GM19023 (cell line): ENCODE data around the gene SPTB.

ENCODE experiments used
- ATAC-seq: cut with Tn5 transposase; IDR thresholded peaks from one replicate; pipeline ENCODE4 v1.9.1; 2021; ENCODE audit warnings: mild to moderate bottlenecking, moderate library complexity; ENCODE audit not compliant: unreplicated experiment

SPTB gene

DNA sequence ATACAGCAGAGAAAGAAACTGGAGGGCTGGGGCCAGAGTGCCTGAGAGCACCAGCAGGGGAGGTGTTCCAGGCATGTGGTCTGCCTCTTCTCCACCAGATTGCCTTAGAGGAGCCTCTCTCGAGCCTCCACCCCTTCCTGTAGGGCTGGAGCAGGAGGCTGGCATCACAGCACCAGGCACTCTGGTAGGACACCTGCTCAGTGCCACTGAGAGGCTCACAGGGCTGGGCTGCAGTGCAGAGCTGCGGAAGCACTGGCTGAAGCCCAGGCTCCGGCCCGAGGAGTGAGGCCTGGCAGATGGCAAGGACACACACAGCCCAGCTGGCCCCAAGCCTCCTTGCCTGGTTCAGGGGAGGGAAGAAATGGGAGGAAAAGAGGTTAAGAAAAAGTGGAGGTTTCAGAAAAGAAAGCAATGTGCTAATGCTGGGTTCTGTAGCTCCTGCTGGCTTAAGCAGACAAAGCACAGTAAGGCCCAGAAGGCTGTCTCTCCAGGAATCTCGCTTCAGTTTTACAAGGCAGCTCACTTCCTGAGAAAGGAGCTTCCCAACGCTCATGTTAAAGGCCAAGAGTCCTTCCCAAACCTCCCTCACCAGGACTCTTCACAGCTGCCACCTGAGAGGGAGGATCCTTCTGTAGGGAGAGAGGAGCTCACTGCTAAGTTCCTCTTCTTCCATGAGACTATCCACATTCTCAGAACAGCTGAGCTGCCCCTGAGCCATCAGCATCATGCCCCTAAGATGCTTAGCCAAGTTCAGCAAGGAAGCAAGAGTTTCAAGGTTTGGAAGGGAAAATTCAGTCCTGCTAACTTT lies 23.8 kb downstream of the SPTB start:
- ATAC-seq: no peak

DNA sequence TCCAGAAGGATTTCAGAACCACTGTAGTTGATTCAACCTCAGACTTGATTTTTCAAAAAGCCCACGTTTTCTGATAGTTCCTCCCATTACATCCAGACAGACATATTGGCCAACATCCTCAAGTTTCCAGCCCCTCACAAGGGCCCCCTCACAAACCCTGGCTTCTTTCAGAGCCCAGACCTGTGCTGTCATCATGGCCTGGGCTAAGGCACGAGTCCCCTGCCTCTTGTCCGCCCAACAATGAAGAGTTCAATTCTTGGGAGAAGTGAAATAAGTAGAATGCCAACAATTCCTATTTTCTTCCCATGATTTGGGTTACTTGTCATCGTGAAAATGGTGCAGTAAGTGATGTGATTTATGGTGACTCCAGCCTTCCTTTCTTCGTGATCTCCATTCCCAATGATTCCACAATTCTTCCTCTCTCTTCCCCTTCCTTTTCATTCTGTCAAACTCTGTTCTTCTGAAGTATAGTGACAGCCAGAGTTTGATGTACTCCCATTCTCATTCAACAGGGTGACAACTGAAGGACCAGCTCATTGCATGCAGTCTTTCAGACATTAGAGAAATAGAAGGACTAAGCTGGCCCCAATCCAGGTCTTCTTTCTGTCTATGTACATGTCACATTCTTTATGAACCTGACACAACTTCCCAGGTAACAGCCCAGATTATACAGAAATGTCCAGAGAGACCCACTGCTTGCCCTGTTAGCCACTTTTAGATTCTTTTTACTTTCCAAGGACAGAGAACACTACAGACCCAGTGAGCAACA lies 29.2 kb downstream of the SPTB start:
- ATAC-seq: no peak

DNA sequence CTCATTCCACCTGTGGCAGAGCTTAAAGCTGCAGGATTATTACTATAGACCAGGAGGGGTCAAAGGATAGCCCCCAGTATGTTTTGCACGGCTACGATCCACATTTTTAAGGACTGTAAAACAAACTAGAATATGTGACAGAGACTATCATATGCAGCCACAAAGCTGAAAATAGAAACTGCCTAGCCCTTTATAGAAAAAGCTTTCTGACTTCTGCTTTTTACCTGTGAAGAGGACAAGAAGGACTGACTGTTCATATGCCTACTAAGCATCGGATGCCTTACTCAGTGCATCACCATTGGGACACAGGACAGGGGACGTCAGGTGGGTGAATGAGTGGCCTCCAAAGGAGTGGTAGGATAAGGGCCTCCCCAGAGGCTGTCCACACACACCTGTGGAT lies 29.8 kb downstream of the SPTB start:
- ATAC-seq: no peak

DNA sequence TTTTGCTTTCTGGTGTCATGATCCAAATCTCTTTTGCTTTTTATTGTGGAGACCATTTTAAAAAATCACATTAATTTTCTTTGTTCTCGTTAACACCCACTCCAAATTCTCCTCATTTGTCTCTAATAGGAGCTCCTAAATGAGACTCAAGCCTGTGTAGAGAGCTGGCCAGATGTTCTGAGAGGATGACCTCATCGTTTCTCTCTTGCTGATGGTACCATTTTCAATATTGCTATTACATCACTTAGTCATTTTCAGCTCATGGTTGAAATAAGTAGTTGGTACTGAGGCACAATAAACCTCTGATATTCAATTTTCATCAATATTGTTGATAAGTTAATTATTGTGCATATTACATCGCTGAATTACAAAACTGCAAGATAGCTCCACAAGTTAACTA lies 31.5 kb downstream of the SPTB start:
- no peak for ATAC-seq

DNA sequence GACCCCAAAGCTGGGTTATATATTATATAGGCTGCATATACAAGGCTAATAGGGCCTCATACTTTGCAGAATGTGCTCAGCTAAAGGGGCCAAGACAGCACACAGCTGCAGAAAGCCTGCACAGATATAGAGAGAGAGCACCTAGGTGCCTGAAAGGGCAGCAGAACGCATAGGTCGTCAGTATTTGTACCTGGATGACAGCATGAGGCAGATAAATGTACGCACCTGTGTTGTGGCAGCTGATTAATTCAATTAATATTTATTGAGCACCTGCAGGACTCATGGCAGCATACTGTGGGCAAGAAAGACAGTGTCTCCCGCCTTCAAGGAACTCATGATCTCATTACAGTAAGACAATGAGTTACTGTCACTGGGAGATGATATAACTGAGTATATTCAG lies 33.4 kb downstream of the SPTB start:
- no peak for ATAC-seq

DNA sequence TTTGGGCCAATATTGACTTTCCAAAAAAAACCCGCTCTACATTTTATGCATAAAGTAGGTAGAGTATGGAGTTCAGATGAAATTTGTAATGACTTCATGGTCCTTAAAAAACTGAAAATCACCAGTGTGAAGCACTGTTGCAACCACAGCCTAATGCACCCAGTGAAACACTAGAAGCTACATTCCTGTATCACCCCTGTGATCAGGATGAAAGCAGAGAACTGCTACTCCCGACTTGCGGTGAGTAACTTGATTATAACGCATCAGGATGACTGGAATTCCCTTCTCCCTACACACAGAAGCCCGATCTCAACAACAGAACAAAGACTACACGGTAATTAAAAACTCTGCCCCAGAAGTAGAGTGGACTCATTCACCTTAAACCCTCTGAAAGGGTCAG lies 33.8 kb downstream of the SPTB start:
- no peak for ATAC-seq

DNA sequence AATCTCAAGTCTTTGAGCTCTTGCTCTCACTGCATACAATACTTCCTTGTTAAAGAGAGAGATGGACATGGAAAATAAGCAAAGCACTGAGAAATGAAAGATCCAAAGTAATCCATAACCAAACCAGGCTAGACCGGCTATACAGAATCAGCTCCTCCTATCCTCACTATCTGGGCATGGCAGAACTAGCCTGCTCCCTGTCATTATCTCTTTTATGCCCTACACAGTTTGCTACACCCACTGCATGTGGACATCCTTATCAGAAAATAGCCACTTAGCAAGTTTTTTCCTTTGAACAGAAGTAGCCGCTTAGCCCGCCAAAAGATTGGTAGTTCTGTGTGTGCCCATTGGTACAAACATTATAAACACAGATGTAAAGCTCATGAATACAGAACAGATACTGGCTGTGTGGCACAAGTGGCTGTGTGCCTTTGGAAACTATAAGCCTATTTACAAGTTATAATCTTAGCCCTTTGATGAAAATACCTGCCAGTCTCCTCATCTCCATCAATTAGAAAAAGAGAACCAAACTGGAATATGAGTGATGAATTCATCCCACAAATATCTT lies 34.7 kb downstream of the SPTB start:
- ATAC-seq: no peak

DNA sequence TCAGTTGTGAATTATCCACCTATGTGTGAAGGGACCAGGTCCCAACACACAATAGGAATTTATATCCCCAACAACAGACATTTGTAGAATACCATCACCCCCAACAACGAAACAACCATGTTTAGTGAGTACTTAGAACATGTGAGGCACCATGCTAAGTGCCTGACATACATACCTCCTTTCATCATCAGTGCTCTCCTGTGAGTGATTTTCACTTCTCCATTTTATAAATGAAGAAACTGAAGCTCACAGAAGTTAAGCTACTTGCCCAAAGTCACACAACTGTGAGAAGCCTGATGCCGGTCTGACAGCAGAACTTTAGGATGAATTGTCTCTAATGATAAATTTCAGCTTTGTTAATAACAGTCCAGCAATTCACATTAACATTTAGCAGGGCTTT lies 35.4 kb downstream of the SPTB start:
- peak; percentile 47 for ATAC-seq

DNA sequence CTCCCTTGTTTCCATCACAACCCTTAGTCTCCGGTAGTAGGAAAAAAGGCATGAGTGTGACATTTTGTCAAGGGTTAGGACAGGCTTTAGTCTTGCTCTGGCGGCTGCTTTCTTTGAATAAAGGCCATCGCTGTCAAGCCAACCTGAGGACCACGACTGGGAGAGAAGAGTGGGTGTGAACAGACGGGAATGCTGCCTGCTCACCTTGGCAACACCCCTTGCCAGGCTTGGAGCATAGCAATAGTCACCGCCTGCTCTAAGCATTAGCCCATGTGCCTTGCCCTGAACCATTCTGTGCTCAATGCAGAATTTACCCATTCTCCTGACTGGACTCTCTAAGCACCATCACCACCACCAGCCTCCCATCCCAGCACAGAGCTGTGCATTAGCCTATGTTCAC lies 36.2 kb downstream of the SPTB start:
- ATAC-seq: no peak

DNA sequence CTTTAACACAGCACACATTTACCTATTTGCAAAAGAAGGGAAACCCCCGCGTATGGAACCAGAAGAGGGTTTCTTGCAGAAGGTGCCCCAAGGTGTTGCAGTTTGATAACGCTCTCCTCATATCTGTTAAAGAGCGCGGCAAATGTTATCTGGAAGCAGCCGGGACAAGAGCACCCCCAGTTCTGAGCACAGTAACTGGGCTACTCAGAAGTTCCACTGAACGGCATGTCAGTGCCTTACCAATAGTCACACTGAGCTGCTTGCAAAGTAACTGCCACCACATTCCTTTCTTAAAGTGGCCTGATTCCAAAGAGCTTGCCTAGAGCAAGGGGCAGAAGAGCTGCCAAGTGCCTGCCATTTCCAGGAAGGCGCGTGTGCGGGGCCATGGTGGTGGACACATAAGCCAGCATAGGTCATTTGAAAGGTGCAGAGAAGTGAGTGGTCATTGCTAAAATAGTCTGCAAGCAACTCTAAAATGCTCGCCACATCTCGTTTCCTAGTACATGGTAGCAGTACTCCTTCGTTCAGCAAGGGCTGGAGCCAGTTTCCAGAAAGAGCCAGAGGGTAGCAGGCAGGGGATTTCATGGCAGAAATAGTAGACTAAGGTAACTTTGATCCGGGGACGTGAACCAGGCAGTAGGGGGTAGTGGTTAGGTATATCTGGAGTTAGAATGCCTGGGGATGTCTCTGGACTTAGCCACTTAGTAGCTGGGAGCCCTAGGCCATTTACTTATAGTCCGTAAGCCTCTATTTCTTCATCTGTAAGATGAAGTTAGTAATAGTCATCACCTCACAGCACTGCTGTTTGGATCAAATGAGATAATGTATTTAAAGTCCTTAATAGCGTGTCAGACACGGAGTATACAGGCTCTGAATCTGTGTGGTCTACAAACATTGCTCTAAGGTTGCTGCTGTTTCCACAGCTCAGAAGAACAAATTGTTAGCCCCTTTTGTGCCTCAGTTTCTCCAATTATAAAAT lies 37.6 kb downstream of the SPTB start:
- no peak for ATAC-seq

DNA sequence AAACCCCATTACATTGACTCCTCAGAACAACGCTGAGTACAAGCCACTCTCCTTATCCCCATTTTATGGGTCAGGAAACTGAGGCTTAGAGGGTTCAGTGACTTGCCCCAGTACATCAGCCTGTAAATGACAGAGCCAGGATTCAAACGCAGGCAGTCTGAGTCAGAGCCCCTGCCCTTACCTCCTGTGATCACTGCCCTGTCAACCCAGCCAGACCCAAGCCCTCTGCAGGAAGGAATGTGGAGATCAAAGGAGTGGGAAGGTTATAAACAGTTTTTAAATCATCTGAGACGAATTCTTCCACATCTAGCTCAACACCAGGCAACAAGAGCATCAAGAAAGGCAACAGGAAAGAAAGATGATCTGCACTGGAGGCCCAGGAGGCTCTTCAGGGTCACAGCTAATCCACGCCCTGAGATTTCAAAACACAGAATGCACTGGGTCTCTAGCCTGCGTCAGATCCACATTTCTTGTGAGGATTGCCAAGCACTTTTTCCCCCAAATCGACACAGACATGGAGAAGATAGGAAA lies 38.5 kb downstream of the SPTB start:
- ATAC-seq: no peak

DNA sequence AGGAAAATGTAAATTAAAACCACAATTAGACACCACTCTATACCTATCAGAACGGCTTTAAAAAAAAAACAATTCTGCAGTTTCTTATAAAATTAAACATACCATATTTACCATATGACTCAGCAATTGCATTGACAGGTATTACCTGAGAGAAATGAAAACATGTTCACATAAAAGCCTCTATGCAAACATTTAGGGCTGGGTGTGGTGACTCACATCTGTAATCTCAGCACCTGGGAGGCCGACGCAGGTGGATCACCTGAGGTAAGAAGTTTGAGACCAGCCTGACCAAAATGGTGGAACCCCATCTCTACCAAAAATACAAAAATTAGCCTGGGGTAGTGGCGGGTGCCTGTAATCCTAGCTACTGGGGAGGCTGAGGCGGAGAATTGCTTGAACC lies 41.1 kb downstream of the SPTB start:
- no peak for ATAC-seq

DNA sequence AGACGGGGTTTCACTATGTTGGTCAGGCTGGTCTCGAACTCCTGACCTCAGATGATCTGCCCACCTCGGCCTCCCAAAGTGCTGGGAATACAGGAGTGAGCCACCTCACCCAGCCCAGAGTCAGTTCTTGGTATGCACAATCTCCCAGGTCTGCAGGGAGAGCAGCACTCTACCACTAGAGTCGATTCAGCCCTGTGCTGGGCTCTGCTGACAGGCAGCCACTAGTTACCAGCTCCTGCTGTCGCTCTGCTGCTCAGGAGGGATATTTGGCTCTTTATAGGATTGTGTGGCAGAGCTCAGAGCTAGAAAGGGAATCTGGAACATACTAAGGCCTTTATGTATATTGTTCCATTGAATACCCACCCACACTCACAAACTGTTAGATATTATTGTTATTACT lies 44.3 kb downstream of the SPTB start:
- ATAC-seq: no peak

DNA sequence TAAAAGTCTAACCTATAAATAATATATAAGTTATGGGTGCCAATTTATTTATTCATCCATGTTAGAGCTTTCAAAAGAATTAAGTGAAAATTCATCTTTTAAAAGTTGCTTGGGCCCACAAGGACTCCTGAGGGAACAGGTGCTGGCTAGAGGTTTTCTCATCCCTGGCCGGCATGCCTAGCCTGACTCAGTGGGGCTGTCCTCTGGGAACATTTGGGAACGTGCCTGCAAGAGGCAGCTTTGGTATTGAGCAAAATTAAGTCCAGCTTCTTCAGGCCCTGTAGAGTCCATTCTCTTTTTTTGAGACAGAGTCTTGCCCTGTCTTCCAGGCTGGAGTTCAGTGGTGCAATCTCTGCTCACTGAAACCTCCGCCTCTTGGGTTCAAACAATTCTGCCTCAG lies 44.7 kb downstream of the SPTB start:
- no peak for ATAC-seq

DNA sequence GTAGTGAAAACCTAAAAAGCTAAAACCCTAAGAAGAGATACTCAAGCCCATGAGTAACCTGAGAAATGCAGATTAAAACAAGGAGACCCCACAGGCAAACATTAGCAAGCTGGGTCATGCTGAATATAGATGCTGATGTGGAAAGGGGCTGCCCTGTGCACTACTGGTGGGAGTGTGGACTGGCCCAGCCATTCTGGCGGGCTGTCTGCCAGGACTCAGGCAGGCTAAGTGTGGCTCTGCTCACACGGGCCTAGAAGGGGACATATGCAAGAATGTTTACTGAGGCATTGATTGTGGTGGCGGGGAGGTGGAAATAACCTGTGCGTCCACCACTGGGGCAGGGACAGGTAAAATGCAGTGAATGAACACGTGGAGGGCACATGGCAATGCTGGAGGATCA lies 48.3 kb downstream of the SPTB start:
- no peak for ATAC-seq

DNA sequence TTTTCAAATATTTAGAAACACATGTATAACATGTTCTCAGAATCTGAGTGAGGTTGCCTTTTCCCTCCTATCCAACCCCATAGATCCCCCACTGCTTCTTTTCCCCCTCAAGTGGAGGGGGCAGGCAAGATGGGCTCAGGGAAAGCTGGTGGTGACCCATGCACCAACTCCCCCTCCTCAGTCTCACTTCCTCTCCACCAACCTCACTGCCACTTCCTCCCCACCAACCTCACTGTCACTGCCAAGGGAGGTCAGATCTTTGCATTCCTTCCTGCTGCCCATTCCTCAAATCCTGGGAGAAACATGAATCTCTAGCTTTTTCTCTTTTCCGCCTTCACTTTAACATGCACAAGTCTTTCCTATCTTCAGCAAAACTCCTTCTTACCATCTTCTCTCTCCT lies 48.7 kb downstream of the SPTB start:
- no peak for ATAC-seq

DNA sequence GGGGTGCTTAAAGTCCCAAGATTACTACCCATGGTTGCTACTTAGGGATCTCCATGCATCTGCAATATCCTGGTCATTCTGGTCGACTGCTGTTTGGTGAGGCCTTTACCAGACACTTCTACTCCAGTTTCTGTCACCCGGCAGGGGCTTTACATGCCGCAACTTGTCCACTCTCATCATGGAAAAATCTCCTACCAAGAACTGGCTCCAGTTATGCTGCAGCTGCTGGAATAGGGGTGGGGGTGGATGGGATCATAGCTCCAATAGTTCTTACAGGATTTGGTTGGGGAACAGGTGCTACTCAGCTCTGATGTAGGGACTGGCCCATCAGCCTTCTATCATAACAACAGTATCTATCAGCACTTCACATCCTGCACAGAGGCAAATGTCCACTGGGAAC lies 51.6 kb downstream of the SPTB start:
- ATAC-seq: no peak

DNA sequence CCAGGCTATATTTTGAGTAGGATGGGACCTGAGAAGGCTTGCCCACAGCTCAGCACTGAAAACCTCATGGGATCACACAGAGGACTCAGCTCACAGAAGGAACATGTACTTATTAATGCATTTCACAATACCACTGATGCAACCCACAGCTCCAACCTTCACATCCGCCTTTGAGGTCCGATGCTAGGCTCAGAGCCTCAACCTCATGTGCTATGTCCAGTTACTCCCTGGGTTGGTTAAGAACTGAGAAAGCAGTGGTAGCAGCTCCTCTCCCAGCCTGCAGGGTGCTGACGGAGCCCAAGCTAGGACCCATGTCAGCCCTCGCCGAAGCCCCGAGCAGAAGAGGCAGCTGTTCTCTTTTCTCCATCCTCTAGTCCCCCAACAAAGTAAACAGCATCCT lies 52.9 kb downstream of the SPTB start:
- ATAC-seq: no peak

DNA sequence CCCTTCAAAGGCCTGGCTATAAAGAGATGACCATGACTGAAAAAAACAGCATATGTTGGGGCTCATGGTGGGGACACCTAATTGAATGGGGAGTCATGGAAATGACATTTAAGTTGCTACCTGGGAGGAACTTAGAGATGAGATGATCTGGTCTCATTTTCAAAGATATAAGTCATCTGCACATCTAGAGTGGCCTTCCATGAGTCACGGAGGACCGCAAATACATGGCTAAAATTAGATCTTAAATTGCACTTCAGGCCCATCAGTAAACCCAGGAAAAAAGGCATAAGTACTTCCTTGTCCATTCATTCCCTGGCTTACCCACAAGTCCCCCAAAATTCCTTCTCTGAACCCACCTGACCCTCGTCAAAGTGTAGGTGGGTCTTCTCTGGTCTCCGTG lies 53.4 kb downstream of the SPTB start:
- no peak for ATAC-seq

DNA sequence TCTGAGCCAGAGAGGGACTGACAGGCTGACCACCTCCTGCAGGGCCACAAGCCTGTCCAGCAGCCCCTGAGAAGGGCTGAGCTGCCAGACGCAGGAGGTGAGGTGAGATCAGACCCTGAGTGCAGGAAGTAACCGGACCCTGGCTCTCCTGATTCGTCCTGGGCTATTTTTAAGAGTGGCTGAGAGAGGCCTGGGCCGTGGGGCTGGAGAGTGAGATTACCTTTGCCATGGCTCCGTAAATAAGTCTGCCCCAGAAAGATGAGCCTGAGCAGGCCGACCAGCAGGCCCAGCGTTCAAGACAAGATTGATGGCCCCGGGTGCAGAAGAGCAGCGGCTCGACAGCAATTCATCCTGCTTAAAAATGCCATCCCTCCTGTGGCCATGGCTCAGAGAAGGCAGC lies 54.2 kb downstream of the SPTB start:
- no peak for ATAC-seq

DNA sequence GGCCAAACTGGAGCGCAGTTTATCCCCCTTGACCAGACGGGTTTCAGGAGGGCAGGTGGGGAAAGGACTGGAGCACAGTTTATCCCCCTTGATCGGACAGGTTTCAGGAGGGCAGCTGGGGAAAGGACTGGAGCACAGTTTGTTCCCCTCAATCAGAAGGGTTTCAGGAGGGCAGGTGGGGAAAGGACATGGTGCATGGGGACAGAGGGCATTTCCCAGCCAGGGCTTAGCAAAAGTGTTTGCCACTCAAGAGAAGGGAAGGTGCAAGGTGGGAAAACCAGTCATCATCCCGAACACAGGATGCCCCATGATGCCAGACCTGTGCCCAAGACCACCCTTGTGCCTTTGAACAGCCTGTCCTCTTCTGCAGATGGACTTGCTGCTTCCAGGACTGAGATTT lies 54.7 kb downstream of the SPTB start:
- ATAC-seq: no peak
